Natural killer cell (primary cell): ENCODE results near the gene TEC. TPM values are rescaled to one million over a fixed set of nuclear protein-coding genes. Genes with fewer than 3 reads are reported as not detected.
"Not testable (repeated sequence)": the region's sequence is repeated elsewhere in the genome, so short reads cannot be mapped to it uniquely, and the experiment has no call there.

Experiments
- ATAC-seq, 3 donors: fragments of 150-1000 bp in 2 of 3; fragments of 200-7000 bp in 1 of 3; cut with Tn5 transposase; 1 replicate in 1 of 3; 2 replicates in 2 of 3; pipeline ENCODE4 v1.10.0; 2021; ENCODE audit warnings: mild to moderate bottlenecking in 2 of 3, moderate library complexity in 2 of 3
- DNase-seq, 2 donors: peaks; one replicate each; pipeline versions ENCODE4 v3.0.0 to v3.0.0-alpha.2; 2013 to 2021; ENCODE audit warnings: mixed read lengths in 1 of 2
- H3K27ac ChIP-seq: one replicate; pipeline ENCODE4 v1.5.1; 2013; ENCODE audit warnings: mild to moderate bottlenecking, low read length
- H3K27me3 ChIP-seq: one replicate; pipeline ENCODE4 v1.6.1; 2013; ENCODE audit warnings: low read length; ENCODE audit not compliant: control insufficient read depth, insufficient read depth
- H3K36me3 ChIP-seq: one replicate; pipeline ENCODE4 v1.6.1; 2013; ENCODE audit warnings: low read length; ENCODE audit not compliant: control insufficient read depth, insufficient read depth
- H3K4me1 ChIP-seq: one replicate; pipeline ENCODE4 v1.6.1; 2013; ENCODE audit warnings: low read length; ENCODE audit not compliant: control insufficient read depth, insufficient read depth
- H3K4me3 ChIP-seq: one replicate; pipeline ENCODE4 v1.5.1; 2013; ENCODE audit warnings: low read length
- H3K9me3 ChIP-seq: one replicate; pipeline ENCODE4 v1.6.1; 2013; ENCODE audit warnings: low read length; ENCODE audit not compliant: control insufficient read depth, insufficient read depth
- H3K27ac Mint-ChIP-seq, 2 donors: one replicate each; pipeline ENCODE4 v1.8.0; 2022; ENCODE audit warnings: mild to moderate bottlenecking in 2 of 2, mixed read lengths in 2 of 2, moderate library complexity in 1 of 2
- H3K27me3 Mint-ChIP-seq, 2 donors: one replicate each; pipeline ENCODE4 v1.8.0; 2022; ENCODE audit warnings: low read depth in 2 of 2, mixed read lengths in 2 of 2
- H3K36me3 Mint-ChIP-seq: one replicate; pipeline ENCODE4 v1.8.0; 2022; ENCODE audit warnings: mixed read lengths
- H3K4me1 Mint-ChIP-seq, 2 donors: one replicate each; pipeline ENCODE4 v1.8.0; 2022; ENCODE audit warnings: mixed read lengths in 2 of 2
- H3K4me3 Mint-ChIP-seq: one replicate; pipeline ENCODE4 v1.8.0; 2022; ENCODE audit warnings: mild to moderate bottlenecking, moderate library complexity, mixed read lengths
- H3K9me3 Mint-ChIP-seq, 2 donors: one replicate each; pipeline ENCODE4 v1.8.0; 2022; ENCODE audit warnings: mixed read lengths in 2 of 2
- WGBS: methylation state at CpG from one replicate; pipeline ENCODE4 v1.1.7; 2013; ENCODE audit warnings: missing lambda C conversion rate; ENCODE audit not compliant: insufficient coverage; 5-methylcytosine and 5-hydroxymethylcytosine counted together
- intact Hi-C: fragments of 100-400 bp; cut with micrococcal nuclease; formaldehyde crosslinking; loops from one replicate; pipeline ENCODE4 v1.14.2; 2022
- total RNA-seq, 4 donors: library from RNA; stranded (reverse); fragments of 120-200 nt in 1 of 4; gene quantifications; one replicate each; pipeline versions ENCODE4 v1.2.3 to v1.2.4, GENCODE V29; 2013 to 2022
- TF ChIP-seq, protein P1 (sequence below): fragments of 200-600 bp; IDR thresholded peaks from one replicate; pipeline ENCODE4 v1.8.0; 2022; ENCODE audit warnings: antibody characterized with exemption

The TEC gene
- total RNA-seq, 3 donors from 2014 or later (not counting 1 experiment from before 2014, with no cell fraction given) = 4.0 to 7.4 (median 4.7) TPM

DNA sequence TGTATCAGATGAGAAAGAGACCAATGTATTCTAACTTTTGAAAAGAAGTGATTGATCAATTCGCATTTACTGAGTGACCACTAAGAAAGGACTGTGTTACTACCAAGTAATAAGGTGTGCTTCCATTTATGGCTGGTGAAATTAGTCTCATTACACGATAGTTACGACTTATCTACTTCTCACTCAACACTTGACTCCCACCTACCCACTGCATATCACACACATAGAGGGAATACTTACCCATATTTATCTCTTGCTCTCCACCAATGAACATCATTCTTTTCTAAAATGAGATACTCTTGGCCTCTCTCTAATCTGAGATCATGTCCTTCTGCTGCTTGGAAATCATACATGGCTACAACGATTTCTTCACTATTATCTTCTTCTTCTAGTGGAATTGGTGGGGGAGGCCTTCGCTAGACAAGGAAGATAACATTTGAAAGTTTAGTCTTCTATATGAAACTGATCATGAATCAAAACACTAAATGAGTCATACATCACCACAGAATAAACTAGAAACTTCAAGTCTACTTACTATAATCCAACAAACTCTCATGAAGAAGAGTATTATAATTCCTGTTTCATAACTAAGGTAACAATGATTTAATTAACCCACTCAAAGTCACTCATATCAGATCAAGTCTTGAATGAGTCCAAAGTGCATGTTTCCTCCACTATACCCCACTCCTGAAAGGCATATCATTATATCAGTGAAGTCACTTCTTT, 101.9 kb downstream of the TEC start:
- Mint-ChIP-seq H3K9me3 (no peaks in the 10 kb centered on the region), H3K27me3 (no peaks in the 10 kb centered on the region), H3K36me3 (no peaks in the 10 kb centered on the region), H3K27ac (no peak overlapping the region), H3K4me3 (no peak overlapping the region), H3K4me1 (no peaks in the 10 kb centered on the region)
- peaks cover 12% of the 10 kb centered on the region for H3K36me3 ChIP-seq
- WGBS = 91% methylated on average over 3 of the region's 5 CpGs
- no peaks in the 10 kb centered on the region for H3K9me3 ChIP-seq
- no peak overlapping the region for H3K4me3 ChIP-seq
- no peaks in the 10 kb centered on the region for H3K4me1 ChIP-seq
- no peaks in the 10 kb centered on the region for H3K27me3 ChIP-seq
- TF ChIP-seq, protein P1, sequence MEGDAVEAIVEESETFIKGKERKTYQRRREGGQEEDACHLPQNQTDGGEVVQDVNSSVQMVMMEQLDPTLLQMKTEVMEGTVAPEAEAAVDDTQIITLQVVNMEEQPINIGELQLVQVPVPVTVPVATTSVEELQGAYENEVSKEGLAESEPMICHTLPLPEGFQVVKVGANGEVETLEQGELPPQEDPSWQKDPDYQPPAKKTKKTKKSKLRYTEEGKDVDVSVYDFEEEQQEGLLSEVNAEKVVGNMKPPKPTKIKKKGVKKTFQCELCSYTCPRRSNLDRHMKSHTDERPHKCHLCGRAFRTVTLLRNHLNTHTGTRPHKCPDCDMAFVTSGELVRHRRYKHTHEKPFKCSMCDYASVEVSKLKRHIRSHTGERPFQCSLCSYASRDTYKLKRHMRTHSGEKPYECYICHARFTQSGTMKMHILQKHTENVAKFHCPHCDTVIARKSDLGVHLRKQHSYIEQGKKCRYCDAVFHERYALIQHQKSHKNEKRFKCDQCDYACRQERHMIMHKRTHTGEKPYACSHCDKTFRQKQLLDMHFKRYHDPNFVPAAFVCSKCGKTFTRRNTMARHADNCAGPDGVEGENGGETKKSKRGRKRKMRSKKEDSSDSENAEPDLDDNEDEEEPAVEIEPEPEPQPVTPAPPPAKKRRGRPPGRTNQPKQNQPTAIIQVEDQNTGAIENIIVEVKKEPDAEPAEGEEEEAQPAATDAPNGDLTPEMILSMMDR = no peak
- ATAC-seq (no peak), DNase-seq (no peak)
- no peak overlapping the region for H3K27ac ChIP-seq
- intact Hi-C loops = no loop called here

DNA sequence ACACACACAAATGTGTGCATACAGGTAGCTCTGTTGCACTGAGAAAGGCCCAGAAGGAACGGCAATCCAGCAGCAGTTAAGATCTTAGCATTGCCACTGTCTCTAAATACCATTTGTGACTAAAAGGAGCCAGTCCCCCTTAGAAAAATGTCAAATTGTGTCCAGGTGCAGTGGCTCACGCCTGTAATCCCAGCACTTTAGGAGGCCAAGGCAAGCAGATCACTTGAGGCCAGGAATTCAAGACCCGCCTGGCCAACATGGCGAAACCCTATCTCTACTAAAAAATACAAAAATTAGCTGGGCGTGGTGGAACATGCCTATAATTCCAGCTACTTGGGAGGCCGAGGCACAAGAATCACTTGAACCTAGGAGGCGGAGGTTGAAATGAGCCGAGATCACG, 105.1 kb downstream of the TEC start:
- H3K9me3 Mint-ChIP-seq = not testable (repeated sequence)
- over 99% methylated on average over 9 of the region's 9 CpGs for WGBS

DNA sequence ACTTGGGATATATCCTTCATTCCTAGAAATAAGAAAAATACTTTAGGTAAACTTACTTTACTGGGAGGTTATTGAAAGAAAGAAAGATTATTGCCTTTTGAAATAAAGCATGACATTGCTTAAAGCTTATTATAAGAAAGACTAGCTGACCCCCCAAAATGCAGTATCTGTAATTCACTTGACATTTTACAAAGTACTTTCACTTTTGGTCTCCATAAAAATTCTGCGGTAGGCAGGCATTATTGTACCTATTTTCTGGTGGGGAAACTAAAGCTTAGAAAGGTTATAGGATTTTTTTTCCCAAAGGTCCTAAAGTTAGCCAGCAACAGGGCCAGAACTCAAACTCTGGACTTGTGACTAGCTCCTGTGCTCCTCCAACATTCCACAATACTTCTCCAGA, 105.9 kb downstream of the TEC start:
- Histone ChIP-seq H3K4me3 (no peak overlapping the region), H3K27ac (no peak overlapping the region), H3K4me1 (no peaks in the 10 kb centered on the region), H3K36me3 (peaks cover 12% of the 10 kb centered on the region), H3K9me3 (no peaks in the 10 kb centered on the region), H3K27me3 (no peaks in the 10 kb centered on the region)
- H3K36me3 Mint-ChIP-seq = no peaks in the 10 kb centered on the region
- intact Hi-C loops = no loop called here
- no peak overlapping the region for H3K4me3 Mint-ChIP-seq
- 20% methylated on average over 1 of the region's 1 CpG for WGBS
- no peak for DNase-seq
- H3K27me3 Mint-ChIP-seq = no peaks in the 10 kb centered on the region
- ATAC-seq = no peak
- no peaks in the 10 kb centered on the region for H3K9me3 Mint-ChIP-seq
- no peaks in the 10 kb centered on the region for H3K4me1 Mint-ChIP-seq
- no peak overlapping the region for H3K27ac Mint-ChIP-seq
- TF ChIP-seq, protein P1 = no peak

More for the DNA sequence above, 105.1 kb downstream of the TEC start:
- H3K9me3 ChIP-seq, DNase-seq, H3K36me3 Mint-ChIP-seq, ATAC-seq, H3K4me3 Mint-ChIP-seq, H3K27me3 Mint-ChIP-seq, H3K27ac Mint-ChIP-seq, H3K4me1 ChIP-seq, intact Hi-C loops, H3K27ac ChIP-seq, H3K27me3 ChIP-seq, H3K4me3 ChIP-seq, H3K4me1 Mint-ChIP-seq: not testable (repeated sequence)
- peaks cover 12% of the 10 kb centered on the region for H3K36me3 ChIP-seq

DNA sequence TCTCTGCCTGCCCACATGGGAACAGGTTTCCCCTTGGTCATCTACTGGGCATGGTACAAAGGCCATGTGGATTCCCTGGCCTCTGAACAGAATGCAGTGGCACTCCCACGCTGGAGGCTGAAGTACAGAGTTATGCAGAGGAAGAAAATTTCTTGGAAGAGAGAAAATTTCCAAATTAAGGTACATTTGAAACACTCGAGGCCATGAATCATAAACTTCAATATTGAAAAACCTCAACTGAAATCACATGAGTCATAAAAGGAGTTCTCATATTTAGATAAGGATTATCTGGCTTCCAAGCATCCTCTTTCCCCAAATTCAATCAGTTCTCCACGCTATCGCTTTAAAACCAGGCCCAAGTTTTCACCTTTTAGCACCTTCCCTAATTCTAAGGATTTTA, 107.5 kb downstream of the TEC start:
- H3K27me3 Mint-ChIP-seq = no peaks in the 10 kb centered on the region
- ATAC-seq = no peak
- Histone ChIP-seq H3K9me3 (no peaks in the 10 kb centered on the region), H3K4me1 (no peaks in the 10 kb centered on the region), H3K27me3 (no peaks in the 10 kb centered on the region), H3K4me3 (no peak overlapping the region), H3K27ac (no peak overlapping the region), H3K36me3 (peaks cover 4% of the 10 kb centered on the region)
- 90% methylated on average over 3 of the region's 4 CpGs for WGBS
- TF ChIP-seq, protein P1 = no peak
- no peaks in the 10 kb centered on the region for H3K9me3 Mint-ChIP-seq
- no peaks in the 10 kb centered on the region for H3K36me3 Mint-ChIP-seq
- intact Hi-C loops = no loop called here
- no peak overlapping the region for H3K4me3 Mint-ChIP-seq
- no peak for DNase-seq
- H3K27ac Mint-ChIP-seq = no peak overlapping the region
- H3K4me1 Mint-ChIP-seq = no peaks in the 10 kb centered on the region
